Peyer's patch (tissue), 4 donors: ENCODE measurements around the gene PPP1R1B.

ENCODE experiments used
- POLR2A ChIP-seq, 2 donors: fragments of 450-650 bp; IDR thresholded peaks; one replicate each; pipeline ENCODE4 v1.5.1; 2017; ENCODE audit warnings: antibody characterized with exemption in 2 of 2, mild to moderate bottlenecking in 2 of 2, moderate library complexity in 2 of 2
- TF ChIP-seq, protein P1 (sequence below), 6 experiments: fragments of 450-650 bp in 4 of 6; fragments of 200-600 bp in 2 of 6; sonication (generic) in 1 of 6; IDR thresholded peaks; one replicate each; pipeline ENCODE4 v1.5.1; 2017 to 2019; ENCODE audit warnings: antibody characterized with exemption in 6 of 6, mild to moderate bottlenecking in 3 of 6, moderate library complexity in 1 of 6

GRCh38 chr17:39674179-39674578, 47.4 kb downstream of the PPP1R1B start:
- TF ChIP-seq, protein P1, sequence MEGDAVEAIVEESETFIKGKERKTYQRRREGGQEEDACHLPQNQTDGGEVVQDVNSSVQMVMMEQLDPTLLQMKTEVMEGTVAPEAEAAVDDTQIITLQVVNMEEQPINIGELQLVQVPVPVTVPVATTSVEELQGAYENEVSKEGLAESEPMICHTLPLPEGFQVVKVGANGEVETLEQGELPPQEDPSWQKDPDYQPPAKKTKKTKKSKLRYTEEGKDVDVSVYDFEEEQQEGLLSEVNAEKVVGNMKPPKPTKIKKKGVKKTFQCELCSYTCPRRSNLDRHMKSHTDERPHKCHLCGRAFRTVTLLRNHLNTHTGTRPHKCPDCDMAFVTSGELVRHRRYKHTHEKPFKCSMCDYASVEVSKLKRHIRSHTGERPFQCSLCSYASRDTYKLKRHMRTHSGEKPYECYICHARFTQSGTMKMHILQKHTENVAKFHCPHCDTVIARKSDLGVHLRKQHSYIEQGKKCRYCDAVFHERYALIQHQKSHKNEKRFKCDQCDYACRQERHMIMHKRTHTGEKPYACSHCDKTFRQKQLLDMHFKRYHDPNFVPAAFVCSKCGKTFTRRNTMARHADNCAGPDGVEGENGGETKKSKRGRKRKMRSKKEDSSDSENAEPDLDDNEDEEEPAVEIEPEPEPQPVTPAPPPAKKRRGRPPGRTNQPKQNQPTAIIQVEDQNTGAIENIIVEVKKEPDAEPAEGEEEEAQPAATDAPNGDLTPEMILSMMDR (IDR thresholded peaks at IDR 0.05): no peak
- no peak for TF ChIP-seq POLR2A (IDR thresholded peaks at IDR 0.05)
